Stomach (tissue), 9 donors: Measurements from ENCODE around the gene CDKN1B. TPM values are rescaled to one million over a fixed set of nuclear protein-coding genes. Genes with fewer than 3 reads are reported as not detected.

Experiments
- DNase-seq, 2 donors: peaks; one replicate each; pipeline versions ENCODE4 v3.0.0 to v3.0.0-alpha.2; 2013 to 2019
- H3K27ac ChIP-seq, 5 donors: fragments of 200-600 bp in 4 of 5; sonication (generic) in 4 of 5; one replicate each; pipeline ENCODE4 v1.5.1; 2013 to 2019; ENCODE audit warnings: mild to moderate bottlenecking in 1 of 5, moderate library complexity in 1 of 5
- H3K27me3 ChIP-seq, 3 donors: fragments of 200-600 bp; sonication (generic); one replicate each; pipeline ENCODE4 v1.5.1; 2017 to 2019; ENCODE audit warnings: mixed run types in 1 of 3
- H3K36me3 ChIP-seq, 4 donors: fragments of 200-600 bp; sonication (generic); 1 replicate in 3 of 4; 2 replicates in 1 of 4; pipeline ENCODE4 v1.5.1; 2016 to 2019
- H3K4me1 ChIP-seq, 4 donors: fragments of 200-600 bp; sonication (generic); one replicate each; pipeline ENCODE4 v1.5.1; 2016 to 2019
- H3K4me3 ChIP-seq, 4 donors: fragments of 200-600 bp; sonication (generic) in 3 of 4; one replicate each; pipeline ENCODE4 v1.5.1; 2016 to 2019; ENCODE audit warnings: mild to moderate bottlenecking in 1 of 4
- H3K9me3 ChIP-seq, 4 donors: fragments of 200-600 bp; sonication (generic); one replicate each; pipeline ENCODE4 v1.5.1; 2016 to 2019
- CTCF ChIP-seq, 7 experiments: fragments of 450-650 bp in 4 of 7; fragments of 200-600 bp in 3 of 7; sonication (generic) in 3 of 7; IDR thresholded peaks; one replicate each; pipeline ENCODE4 v1.5.1; 2016 to 2019; ENCODE audit warnings: antibody characterized with exemption in 7 of 7, control low read depth in 2 of 7, mild to moderate bottlenecking in 1 of 7
- EP300 ChIP-seq: sonication (generic); formaldehyde crosslinking; IDR thresholded peaks from one replicate; pipeline ENCODE4 v1.6.1; 2017; ENCODE audit warnings: antibody characterized with exemption
- POLR2A ChIP-seq, 4 donors: fragments of 450-650 bp; IDR thresholded peaks; one replicate each; pipeline ENCODE4 v1.6.1; 2016; ENCODE audit warnings: antibody characterized with exemption in 4 of 4, control low read depth in 2 of 4, mild to moderate bottlenecking in 1 of 4, moderate library complexity in 1 of 4
- POLR2AphosphoS5 ChIP-seq, 3 donors: sonication (generic); formaldehyde crosslinking; IDR thresholded peaks; one replicate each; pipeline ENCODE4 v1.6.1; 2016; ENCODE audit warnings: antibody characterized with exemption in 3 of 3
- WGBS, 5 donors: extraction: QIAGEN DNeasy Blood & Tissue Kit in 3 of 5; methylation state at CpG; one replicate each; pipeline versions ENCODE4 v1.1.5 to v1.1.7; 2013 to 2018; 5-methylcytosine and 5-hydroxymethylcytosine counted together
- intact Hi-C: fragments of 100-400 bp; cut with DNase I; formaldehyde crosslinking; loops from one replicate; pipeline ENCODE4 v1.15.1; 2023; ENCODE audit warnings: low total_unique reads
- polyA plus RNA-seq, 3 donors: library from polyadenylated mRNA; stranded (reverse); fragments of 200-250 nt; gene quantifications; one replicate each; pipeline ENCODE4 v1.2.3, GENCODE V29; 2013
- total RNA-seq, 5 donors: library from RNA; depleted of rRNA; stranded (reverse); fragments of >200 nt; gene quantifications; one replicate each; pipeline versions ENCODE4 v1.1.0 to v1.2.3, GENCODE V29; 2014 to 2016
- donor health status: healthy with polysubstance abuse.
- donor health status: Bipolar disorder and iron deficiency.
- donor health status: healthy.

Gene CDKN1B
- total and polyA plus RNA-seq, 8 donors, result 17.7 to 60.8 (median 32.8) TPM

- Histone ChIP-seq H3K4me3 (no peak overlapping the region), H3K4me1 (peaks cover 0 to 6% (median 3%) of the 10 kb centered on the region in 4 donors), H3K36me3 (no peaks in the 10 kb centered on the region), H3K27ac (no peak overlapping the region), H3K9me3 (no peaks in the 10 kb centered on the region), H3K27me3 (peaks cover 0 to 6% (median 0%) of the 10 kb centered on the region in 3 donors)
- intact Hi-C loops, result no loop called here
- peak in 1 of 2 donors; percentile 64 for DNase-seq
- TF ChIP-seq EP300, result no peak
- no peak for TF ChIP-seq CTCF (IDR thresholded peaks at IDR 0.05)
- no peak for TF ChIP-seq POLR2A (IDR thresholded peaks at IDR 0.05)
- no peak for TF ChIP-seq POLR2AphosphoS5 (IDR thresholded peaks at IDR 0.05)
- 47 to 61% (median 59%) methylated on average over 4 of the region's 4 CpGs for whole genome bisulfite sequencing, 5 donors
Measured at GRCh38 chr12:12685305-12685704, 31.9 kb upstream of the CDKN1B start.

- TF ChIP-seq CTCF (IDR thresholded peaks at IDR 0.05) (no peak), POLR2A (IDR thresholded peaks at IDR 0.05) (no peak), POLR2AphosphoS5 (IDR thresholded peaks at IDR 0.05) (no peak), EP300 (no peak)
- Histone ChIP-seq H3K4me1 (peaks cover 0 to 6% (median 3%) of the 10 kb centered on the region in 4 donors), H3K27me3 (peaks cover 0 to 6% (median 0%) of the 10 kb centered on the region in 3 donors), H3K27ac (no peak overlapping the region), H3K36me3 (no peaks in the 10 kb centered on the region), H3K4me3 (no peak overlapping the region), H3K9me3 (no peaks in the 10 kb centered on the region)
- DNase-seq, result no peak
- 93 to 100% (median 98%) methylated on average over 1 of the region's 1 CpG for WGBS, 5 donors
- intact Hi-C loops, result no loop called here
Measured at GRCh38 chr12:12686472-12686871, 30.7 kb upstream of the CDKN1B start.

- H3K27me3 ChIP-seq, result peaks cover 0 to 6% (median 0%) of the 10 kb centered on the region in 3 donors
- H3K4me1 ChIP-seq, result peaks cover 0 to 6% (median 3%) of the 10 kb centered on the region in 4 donors
- TF ChIP-seq CTCF (IDR thresholded peaks at IDR 0.05), result no peak
- TF ChIP-seq POLR2A (IDR thresholded peaks at IDR 0.05), result no peak
- TF ChIP-seq EP300, result no peak
- TF ChIP-seq POLR2AphosphoS5 (IDR thresholded peaks at IDR 0.05), result no peak
- no peak for DNase-seq
- no peaks in the 10 kb centered on the region for H3K9me3 ChIP-seq
- no peaks in the 10 kb centered on the region for H3K36me3 ChIP-seq
- H3K4me3 ChIP-seq, result no peak overlapping the region
- no peak overlapping the region for H3K27ac ChIP-seq
- intact Hi-C loops, result no loop called here
Measured at GRCh38 chr12:12686925-12687324, 30.2 kb upstream of the CDKN1B start.

GRCh38 chr12:12689647-12690300, 27.4 kb upstream of the CDKN1B start:
- WGBS, 5 donors, result 81 to 87% (median 82%) methylated on average over 5 of the region's 5 CpGs
- H3K27me3 ChIP-seq, result no peaks in the 10 kb centered on the region
- intact Hi-C loops, result no loop called here
- H3K4me3 ChIP-seq, result no peak overlapping the region
- TF ChIP-seq CTCF (IDR thresholded peaks at IDR 0.05) (no peak), POLR2A (IDR thresholded peaks at IDR 0.05) (no peak), POLR2AphosphoS5 (IDR thresholded peaks at IDR 0.05) (no peak), EP300 (no peak)
- no peak overlapping the region for H3K27ac ChIP-seq
- no peaks in the 10 kb centered on the region for H3K36me3 ChIP-seq
- H3K9me3 ChIP-seq, result no peaks in the 10 kb centered on the region
- no peak for DNase-seq
- H3K4me1 ChIP-seq, result no peaks in the 10 kb centered on the region
